Measurements from ENCODE around the gene ZNF530.

Gene ZNF530

GRCh38 chr19:57651654-57651996 is 51.9 kb downstream of the ZNF530 start:
- in situ Hi-C loops (cut with HindIII; ENCODE audit: low sequenced_read_pairs), result no loop called here
- DNase-seq (ENCODE audit: low read depth, low spot score), result no peak
- TF ChIP-seq CTCF (IDR thresholded peaks at IDR 0.05; ENCODE audit: low read depth, low read length), result no peak
- no peak overlapping the region for H3K4me3 ChIP-seq (ENCODE audit: low read depth, low read length)

GRCh38 chr19:57653689-57654088 is 54.0 kb downstream of the ZNF530 start:
- in situ Hi-C loops (cut with HindIII; ENCODE audit: low sequenced_read_pairs), result no loop called here
- TF ChIP-seq CTCF (IDR thresholded peaks at IDR 0.05; ENCODE audit: low read depth, low read length), result no peak

GRCh38 chr19:57655443-57655842 is 55.8 kb downstream of the ZNF530 start:
- no peak overlapping the region for H3K4me3 ChIP-seq (ENCODE audit: low read depth, low read length)
- in situ Hi-C loops (cut with HindIII; ENCODE audit: low sequenced_read_pairs), result no loop called here
- no peak for DNase-seq (ENCODE audit: low read depth, low spot score)
- TF ChIP-seq CTCF (IDR thresholded peaks at IDR 0.05; ENCODE audit: low read depth, low read length), result no peak

More at GRCh38 chr19:57653689-57654088, 54.0 kb downstream of the ZNF530 start:
- H3K4me3 ChIP-seq (ENCODE audit: low read depth, low read length), result no peak overlapping the region
- no peak for DNase-seq (ENCODE audit: low read depth, low spot score)

GRCh38 chr19:57656346-57656745 is 56.7 kb downstream of the ZNF530 start:
- in situ Hi-C loops (cut with HindIII; ENCODE audit: low sequenced_read_pairs), result no loop called here
- no peak overlapping the region for H3K4me3 ChIP-seq (ENCODE audit: low read depth, low read length)
- no peak for TF ChIP-seq CTCF (IDR thresholded peaks at IDR 0.05; ENCODE audit: low read depth, low read length)
- no peak for DNase-seq (ENCODE audit: low read depth, low spot score)
